ENCODE data around the gene ANKRD12.

The ANKRD12 gene

GRCh38 chr18:9239720-9240119 lies 103.1 kb downstream of the ANKRD12 start:
- no peak for TF ChIP-seq CTCF (IDR thresholded peaks at IDR 0.05; ENCODE audit: control insufficient read depth, extremely low read depth, insufficient read depth)
- no peak for DNase-seq (ENCODE audit: low read depth)
- H3K4me3 ChIP-seq (ENCODE audit: low read depth, low read length): no peak overlapping the region

GRCh38 chr18:9240270-9240669 lies 103.7 kb downstream of the ANKRD12 start:
- no peak for TF ChIP-seq CTCF (IDR thresholded peaks at IDR 0.05; ENCODE audit: control insufficient read depth, extremely low read depth, insufficient read depth)
- H3K4me3 ChIP-seq (ENCODE audit: low read depth, low read length): no peak overlapping the region
- no peak for DNase-seq (ENCODE audit: low read depth)

GRCh38 chr18:9243029-9243428 lies 106.4 kb downstream of the ANKRD12 start:
- H3K4me3 ChIP-seq (ENCODE audit: low read depth, low read length): no peak overlapping the region
- no peak for DNase-seq (ENCODE audit: low read depth)
- no peak for TF ChIP-seq CTCF (IDR thresholded peaks at IDR 0.05; ENCODE audit: control insufficient read depth, extremely low read depth, insufficient read depth)

GRCh38 chr18:9244376-9244775 lies 107.8 kb downstream of the ANKRD12 start:
- no peak for TF ChIP-seq CTCF (IDR thresholded peaks at IDR 0.05; ENCODE audit: control insufficient read depth, extremely low read depth, insufficient read depth)
- no peak for DNase-seq (ENCODE audit: low read depth)
- H3K4me3 ChIP-seq (ENCODE audit: low read depth, low read length): no peak overlapping the region

GRCh38 chr18:9248661-9249060 lies 112.1 kb downstream of the ANKRD12 start:
- DNase-seq (ENCODE audit: low read depth): no peak
- no peak for TF ChIP-seq CTCF (IDR thresholded peaks at IDR 0.05; ENCODE audit: control insufficient read depth, extremely low read depth, insufficient read depth)
- H3K4me3 ChIP-seq (ENCODE audit: low read depth, low read length): no peak overlapping the region

GRCh38 chr18:9249254-9249653 lies 112.7 kb downstream of the ANKRD12 start:
- no peak for TF ChIP-seq CTCF (IDR thresholded peaks at IDR 0.05; ENCODE audit: control insufficient read depth, extremely low read depth, insufficient read depth)
- no peak for DNase-seq (ENCODE audit: low read depth)
- no peak overlapping the region for H3K4me3 ChIP-seq (ENCODE audit: low read depth, low read length)

- no peak overlapping the region for H3K4me3 ChIP-seq (ENCODE audit: low read depth, low read length)
- no peak for TF ChIP-seq CTCF (IDR thresholded peaks at IDR 0.05; ENCODE audit: control insufficient read depth, extremely low read depth, insufficient read depth)
- DNase-seq (ENCODE audit: low read depth): no peak
Observed at GRCh38 chr18:9259173-9259572, 122.6 kb downstream of the ANKRD12 start.
